ENCODE results near the gene ARHGDIA.
A peak's percentile ranks its signal among the peaks of the same experiment; 100 is the strongest.

Gene ARHGDIA

GRCh38 chr17:81860756-81861568, 10.2 kb downstream of the ARHGDIA start:
- DNase-seq = peak; percentile 99

- DNase-seq = no peak
Observed at GRCh38 chr17:81859906-81860755, 11.0 kb downstream of the ARHGDIA start, which contains the start of gene P4HB. P4HB (minus strand) TSS chr17:81860535; CDS start chr17:81860471, 64 bp downstream.

- no peak for DNase-seq
Observed at GRCh38 chr17:81858967-81859905, 11.9 kb downstream of the ARHGDIA start.

GRCh38 chr17:81858170-81858966, 12.8 kb downstream of the ARHGDIA start:
- DNase-seq = no peak

GRCh38 chr17:81854974-81855774, 16.0 kb downstream of the ARHGDIA start:
- no peak for DNase-seq

GRCh38 chr17:81852237-81852636, 18.9 kb downstream of the ARHGDIA start:
- DNase-seq = no peak

- DNase-seq = no peak
Observed at GRCh38 chr17:81851423-81851822, 19.7 kb downstream of the ARHGDIA start.

- DNase-seq = no peak
Observed at GRCh38 chr17:81849457-81849856, 21.7 kb downstream of the ARHGDIA start.

GRCh38 chr17:81846743-81847689, 24.1 kb downstream of the ARHGDIA start:
- DNase-seq = no peak

- no peak for DNase-seq
Observed at GRCh38 chr17:81845881-81846742, 25.0 kb downstream of the ARHGDIA start.

- no peak for DNase-seq
Observed at GRCh38 chr17:81845361-81845760, 25.8 kb downstream of the ARHGDIA start.

GRCh38 chr17:81844887-81845286, 26.2 kb downstream of the ARHGDIA start:
- no peak for DNase-seq

GRCh38 chr17:81844327-81844851, 26.7 kb downstream of the ARHGDIA start:
- no peak for DNase-seq

- DNase-seq = no peak
Observed at GRCh38 chr17:81843713-81844326, 27.3 kb downstream of the ARHGDIA start.

GRCh38 chr17:81842725-81843504, 28.2 kb downstream of the ARHGDIA start:
- no peak for DNase-seq

- DNase-seq = no peak
Observed at GRCh38 chr17:81842378-81842724, 28.8 kb downstream of the ARHGDIA start.

GRCh38 chr17:81841866-81842265, 29.3 kb downstream of the ARHGDIA start:
- no peak for DNase-seq
